T1000 (cell line): ENCODE data around the gene EPB42.
"Not testable (repeated sequence)": the region's sequence is repeated elsewhere in the genome, so short reads cannot be mapped to it uniquely, and the experiment has no call there.

Experiments
- DNase-seq: peaks from one replicate; lab custom pipeline; 2025; ENCODE audit warnings: mixed read lengths; lab: John Stamatoyannopoulos, UW

EPB42 gene

GRCh38 chr15:43241100-43241499, 20.3 kb upstream of the EPB42 start:
- DNase-seq, result no peak

GRCh38 chr15:43239732-43240491, 19.1 kb upstream of the EPB42 start:
- DNase-seq, result no peak

GRCh38 chr15:43238671-43239131, 17.9 kb upstream of the EPB42 start:
- no peak for DNase-seq

GRCh38 chr15:43237842-43238470, 17.1 kb upstream of the EPB42 start:
- DNase-seq, result no peak

- DNase-seq, result no peak
Measured at GRCh38 chr15:43235536-43235935, 14.7 kb upstream of the EPB42 start.

- no peak for DNase-seq
Measured at GRCh38 chr15:43232289-43232874, 11.6 kb upstream of the EPB42 start.

- DNase-seq, result no peak
Measured at GRCh38 chr15:43230640-43231115, 9.9 kb upstream of the EPB42 start.

GRCh38 chr15:43229977-43230376, 9.2 kb upstream of the EPB42 start:
- no peak for DNase-seq

GRCh38 chr15:43226436-43227305, 5.9 kb upstream of the EPB42 start:
- DNase-seq, result no peak

- DNase-seq, result not testable (repeated sequence)
Measured at GRCh38 chr15:43225950-43226255, 5.1 kb upstream of the EPB42 start.

- no peak for DNase-seq
Measured at GRCh38 chr15:43225201-43225949, 4.6 kb upstream of the EPB42 start.

GRCh38 chr15:43221422-43221821, 604 bp upstream of the EPB42 start:
- DNase-seq, result no peak

- DNase-seq, result no peak
Measured at GRCh38 chr15:43219929-43220928, 589 bp downstream of the EPB42 start.

GRCh38 chr15:43218908-43219706, 1.7 kb downstream of the EPB42 start:
- DNase-seq, result no peak

- DNase-seq, result no peak
Measured at GRCh38 chr15:43215961-43216360, 4.9 kb downstream of the EPB42 start.

- no peak for DNase-seq
Measured at GRCh38 chr15:43214592-43215295, 6.1 kb downstream of the EPB42 start.

GRCh38 chr15:43214169-43214568, 6.6 kb downstream of the EPB42 start:
- no peak for DNase-seq

- DNase-seq, result no peak
Measured at GRCh38 chr15:43213466-43213865, 7.4 kb downstream of the EPB42 start.

GRCh38 chr15:43212951-43213350, 7.9 kb downstream of the EPB42 start:
- no peak for DNase-seq
